A549 treated with Mapracorat at 1 μM for 4 hours (cell line): ENCODE data around the gene CAMSAP1. TPM values are rescaled to one million over a fixed set of nuclear protein-coding genes. Genes with fewer than 3 reads are reported as not detected.

ENCODE experiments used
- total RNA-seq: library from RNA; stranded (reverse); fragments of 200-300 nt; extraction: Qiagen RNA extraction; gene quantifications from 5 replicates; pipeline ENCODE4 v1.2.3, GENCODE V29; 2022

CAMSAP1 gene
- 20.5 to 22.9 TPM (median 21.5 TPM) in 5 replicates for total RNA-seq

GRCh38 chr9:135907431-135908092 is at the start of gene CAMSAP1:
TSS of gene CAMSAP1 (minus strand) at chr9:135907546. CDS start at chr9:135907159, 387 bp downstream.

Other genes starting within 250 kb of the CAMSAP1 start
- gene LCN9, start 244.2 kb downstream of the CAMSAP1 start, total RNA-seq, result not detected in 5 replicates
- gene SOHLH1, start 208.1 kb downstream of the CAMSAP1 start, total RNA-seq, result not detected in 5 replicates
- 0.03 to 0.05 TPM in 2 of 5 replicates, not detected in the others for gene KCNT1, start 205.4 kb downstream of the CAMSAP1 start, total RNA-seq
- 29.3 to 39.1 TPM (median 35.6 TPM) in 5 replicates for gene UBAC1, start 53.8 kb upstream of the CAMSAP1 start, total RNA-seq
- gene NACC2, start 187.7 kb upstream of the CAMSAP1 start, total RNA-seq, result 22.1 to 39.3 TPM (median 34.7 TPM) in 5 replicates
- 30.3 to 49.9 TPM (median 46.4 TPM) in 5 replicates for gene TMEM250, start 211.3 kb upstream of the CAMSAP1 start, total RNA-seq